GM21717 (cell line): ENCODE data around the gene PARP15.

Experiments used
- ATAC-seq: cut with Tn5 transposase; IDR thresholded peaks from one replicate; pipeline ENCODE4 v1.9.1; 2021; ENCODE audit warnings: mild to moderate bottlenecking, moderate library complexity; ENCODE audit not compliant: unreplicated experiment

Gene PARP15

GRCh38 chr3:122568755-122569154, 8.7 kb upstream of the PARP15 start:
- no peak for ATAC-seq

GRCh38 chr3:122572940-122573412, 4.5 kb upstream of the PARP15 start:
- peak; percentile 23 for ATAC-seq

- ATAC-seq: peak; percentile 79
Observed at GRCh38 chr3:122576174-122576940, 1.1 kb upstream of the PARP15 start.

GRCh38 chr3:122578069-122578740, 755 bp downstream of the PARP15 start:
- ATAC-seq: no peak

GRCh38 chr3:122580470-122580869, 3.0 kb downstream of the PARP15 start:
- no peak for ATAC-seq

- ATAC-seq: no peak
Observed at GRCh38 chr3:122581622-122582021, 4.2 kb downstream of the PARP15 start.

GRCh38 chr3:122582390-122582789, 4.9 kb downstream of the PARP15 start:
- ATAC-seq: no peak

- no peak for ATAC-seq
Observed at GRCh38 chr3:122586098-122586497, 8.6 kb downstream of the PARP15 start.

GRCh38 chr3:122586773-122587485, 9.5 kb downstream of the PARP15 start:
- ATAC-seq: no peak

- no peak for ATAC-seq
Observed at GRCh38 chr3:122587572-122587971, 10.1 kb downstream of the PARP15 start.

- peak; percentile 79 for ATAC-seq
Observed at GRCh38 chr3:122589297-122589696, 11.8 kb downstream of the PARP15 start.

GRCh38 chr3:122590610-122591009, 13.2 kb downstream of the PARP15 start:
- ATAC-seq: no peak

- no peak for ATAC-seq
Observed at GRCh38 chr3:122594025-122594424, 16.6 kb downstream of the PARP15 start.

GRCh38 chr3:122598151-122598550, 20.7 kb downstream of the PARP15 start:
- no peak for ATAC-seq

GRCh38 chr3:122598556-122598955, 21.1 kb downstream of the PARP15 start:
- ATAC-seq: no peak

GRCh38 chr3:122602011-122602710, 24.7 kb downstream of the PARP15 start:
- ATAC-seq: no peak

- ATAC-seq: no peak
Observed at GRCh38 chr3:122603056-122603455, 25.6 kb downstream of the PARP15 start.

GRCh38 chr3:122606330-122606729, 28.9 kb downstream of the PARP15 start:
- no peak for ATAC-seq

GRCh38 chr3:122608916-122609315, 31.5 kb downstream of the PARP15 start:
- ATAC-seq: no peak

- ATAC-seq: peak; percentile 92
Observed at GRCh38 chr3:122609798-122610559, 32.5 kb downstream of the PARP15 start.
